DMS79 treated with DMSO at 0.1 percent for 48 hours (cell line): ENCODE results near the gene LEMD3.

Experiments used
- DNase-seq: peaks from one replicate; lab custom pipeline; 2025; lab: John Stamatoyannopoulos, UW

The LEMD3 gene

GRCh38 chr12:65169320-65170208 lies at the start of gene LEMD3:
Gene LEMD3 (plus strand): TSS chr12:65169583. CDS start chr12:65169597, 14 bp downstream.
- peak; percentile 68 for DNase-seq

- DNase-seq: peak; percentile 5
These were observed 48.1 kb upstream of the LEMD3 start, which contains the start of gene WIF1 for GRCh38 chr12:65121049-65121955. Gene WIF1 (minus strand): TSS chr12:65121305. CDS start chr12:65121191, 114 bp downstream.

GRCh38 chr12:65121956-65122469 lies 47.4 kb upstream of the LEMD3 start:
- DNase-seq: no peak

- no peak for DNase-seq
These were observed 46.7 kb upstream of the LEMD3 start for GRCh38 chr12:65122703-65123102.

GRCh38 chr12:65123435-65124063 lies 45.8 kb upstream of the LEMD3 start:
- no peak for DNase-seq

- DNase-seq: no peak
These were observed 44.1 kb upstream of the LEMD3 start for GRCh38 chr12:65125247-65125646.

- no peak for DNase-seq
These were observed 43.4 kb upstream of the LEMD3 start for GRCh38 chr12:65125975-65126374.

- no peak for DNase-seq
These were observed 42.9 kb upstream of the LEMD3 start for GRCh38 chr12:65126482-65126881.

- DNase-seq: no peak
These were observed 35.5 kb upstream of the LEMD3 start for GRCh38 chr12:65133879-65134278.

GRCh38 chr12:65139389-65139788 lies 30.0 kb upstream of the LEMD3 start:
- no peak for DNase-seq

GRCh38 chr12:65140738-65141137 lies 28.6 kb upstream of the LEMD3 start:
- no peak for DNase-seq

GRCh38 chr12:65147312-65147905 lies 22.0 kb upstream of the LEMD3 start:
- DNase-seq: no peak

- no peak for DNase-seq
These were observed 17.4 kb upstream of the LEMD3 start for GRCh38 chr12:65152012-65152411.

GRCh38 chr12:65152596-65152995 lies 16.8 kb upstream of the LEMD3 start:
- no peak for DNase-seq

GRCh38 chr12:65155784-65156183 lies 13.6 kb upstream of the LEMD3 start:
- DNase-seq: no peak

GRCh38 chr12:65156366-65156841 lies 13.0 kb upstream of the LEMD3 start:
- no peak for DNase-seq

GRCh38 chr12:65157091-65157490 lies 12.3 kb upstream of the LEMD3 start:
- DNase-seq: no peak

GRCh38 chr12:65162609-65163008 lies 6.8 kb upstream of the LEMD3 start:
- no peak for DNase-seq

GRCh38 chr12:65164244-65164643 lies 5.1 kb upstream of the LEMD3 start:
- no peak for DNase-seq

- no peak for DNase-seq
These were observed 4.6 kb upstream of the LEMD3 start for GRCh38 chr12:65164774-65165173.

GRCh38 chr12:65168681-65169319 lies 583 bp upstream of the LEMD3 start:
- DNase-seq: peak; percentile 38
